UCSD-AML1 (cell line): ENCODE results near the gene SSNA1.

Source experiments
- DNase-seq: peaks from one replicate; lab custom pipeline; 2025; ENCODE audit not compliant: unreplicated experiment; lab: John Stamatoyannopoulos, UW

Gene SSNA1

DNA sequence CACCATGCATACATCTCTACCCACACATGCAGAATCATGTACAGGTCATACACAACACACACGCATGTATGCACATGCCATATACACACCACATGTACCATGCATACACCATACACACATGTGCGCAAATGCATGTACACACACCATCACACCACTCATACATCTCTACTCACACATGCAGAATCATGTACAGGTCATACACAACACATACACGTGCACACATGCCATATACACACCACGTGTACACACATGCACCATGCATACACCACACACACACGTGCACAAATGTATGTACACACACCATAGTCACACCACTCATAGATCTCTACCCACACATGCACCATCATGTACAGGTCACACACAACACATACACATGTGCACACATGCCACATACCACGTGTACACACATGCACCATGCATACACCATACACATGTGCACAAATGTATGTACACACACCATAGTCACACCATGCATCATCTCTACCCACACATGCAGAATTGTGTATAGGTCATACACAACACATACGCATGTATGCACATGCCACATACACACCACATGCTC, 35.6 kb upstream of the SSNA1 start:
- no peak for DNase-seq

DNA sequence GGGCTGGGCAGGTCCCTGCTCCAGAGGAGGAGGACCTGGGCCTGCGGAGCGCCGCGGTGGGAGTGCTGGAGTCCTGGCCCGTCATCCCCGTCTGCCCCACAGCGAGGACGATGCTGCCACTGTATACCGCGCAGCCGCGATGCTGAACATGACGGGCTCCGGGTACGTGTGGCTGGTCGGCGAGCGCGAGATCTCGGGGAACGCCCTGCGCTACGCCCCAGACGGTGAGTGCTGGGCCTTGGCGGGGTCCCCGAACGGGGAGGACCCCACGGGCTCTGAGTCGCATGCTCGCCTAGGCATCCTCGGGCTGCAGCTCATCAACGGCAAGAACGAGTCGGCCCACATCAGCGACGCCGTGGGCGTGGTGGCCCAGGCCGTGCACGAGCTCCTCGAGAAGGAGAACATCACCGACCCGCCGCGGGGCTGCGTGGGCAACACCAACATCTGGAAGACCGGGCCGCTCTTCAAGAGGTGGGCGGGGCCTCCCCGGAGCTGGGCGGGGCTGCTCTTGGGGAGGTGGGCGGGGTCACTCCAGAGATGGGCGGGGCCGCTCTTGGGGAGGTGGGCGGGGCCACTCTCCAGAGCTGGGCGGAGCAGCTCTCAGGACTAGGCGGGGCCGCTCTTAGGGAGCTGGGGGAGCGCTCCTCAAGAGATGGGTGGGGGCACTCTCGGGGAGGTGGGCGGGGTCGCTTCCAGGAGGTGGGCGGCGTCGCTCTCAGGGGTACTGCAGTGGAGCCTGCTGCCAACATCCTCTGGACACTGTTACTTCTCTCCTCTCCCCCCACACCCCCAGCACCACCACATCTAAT, 31.7 kb upstream of the SSNA1 start:
- DNase-seq, result no peak

DNA sequence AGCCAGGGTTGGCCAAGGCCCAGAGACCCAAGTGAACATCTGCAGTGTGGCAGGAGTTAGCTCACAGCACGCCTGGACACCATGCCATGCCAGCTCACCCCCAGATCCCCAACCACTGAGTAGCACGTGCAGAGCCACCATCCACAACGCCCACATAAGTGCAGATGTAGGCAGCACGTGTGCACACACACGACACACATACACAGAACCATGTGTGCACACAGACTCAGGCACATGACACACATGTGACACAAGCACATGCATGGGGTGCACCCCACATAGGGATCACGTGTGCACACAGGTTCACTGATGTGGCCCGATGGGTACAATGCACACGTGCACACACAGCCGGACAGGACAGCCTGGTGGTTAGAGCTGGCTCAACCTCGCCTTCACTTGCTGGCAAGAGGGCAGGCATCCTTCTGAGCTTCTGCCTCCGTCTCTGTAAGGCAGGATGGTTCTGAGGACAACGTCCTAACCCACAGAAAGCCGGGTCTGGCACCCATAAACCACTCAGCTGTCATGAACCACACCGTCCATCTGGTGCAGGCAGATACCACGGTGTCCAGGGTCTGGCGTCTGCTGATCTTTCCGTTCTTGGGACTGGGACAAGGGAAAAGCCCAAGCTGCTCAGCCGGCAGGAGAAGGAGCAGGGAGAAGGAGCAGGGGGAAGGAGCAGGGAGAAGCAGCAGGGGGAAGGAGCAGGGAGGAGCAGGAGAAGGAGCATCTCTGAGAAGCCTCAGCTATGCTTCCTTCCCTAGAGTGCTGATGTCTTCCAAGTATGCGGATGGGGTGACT, 30.7 kb upstream of the SSNA1 start:
- DNase-seq, result no peak

DNA sequence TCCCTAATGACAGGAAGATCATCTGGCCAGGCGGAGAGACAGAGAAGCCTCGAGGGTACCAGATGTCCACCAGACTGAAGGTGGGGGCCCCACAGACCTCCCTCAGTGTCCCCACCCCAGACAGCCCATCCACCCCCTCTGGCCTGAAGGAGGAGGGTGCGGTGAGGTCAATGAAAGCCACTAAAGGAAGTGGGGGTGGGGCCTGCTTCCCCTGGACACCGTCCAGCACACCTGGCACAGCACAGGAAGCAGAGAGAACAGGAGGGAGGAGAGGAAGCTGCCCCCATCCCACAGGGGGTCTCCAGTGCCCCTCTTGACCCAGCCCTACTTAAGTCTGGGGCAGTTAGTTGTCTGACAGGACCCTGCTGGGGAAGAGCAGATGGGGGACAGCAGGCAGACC, 29.9 kb upstream of the SSNA1 start:
- DNase-seq, result no peak

DNA sequence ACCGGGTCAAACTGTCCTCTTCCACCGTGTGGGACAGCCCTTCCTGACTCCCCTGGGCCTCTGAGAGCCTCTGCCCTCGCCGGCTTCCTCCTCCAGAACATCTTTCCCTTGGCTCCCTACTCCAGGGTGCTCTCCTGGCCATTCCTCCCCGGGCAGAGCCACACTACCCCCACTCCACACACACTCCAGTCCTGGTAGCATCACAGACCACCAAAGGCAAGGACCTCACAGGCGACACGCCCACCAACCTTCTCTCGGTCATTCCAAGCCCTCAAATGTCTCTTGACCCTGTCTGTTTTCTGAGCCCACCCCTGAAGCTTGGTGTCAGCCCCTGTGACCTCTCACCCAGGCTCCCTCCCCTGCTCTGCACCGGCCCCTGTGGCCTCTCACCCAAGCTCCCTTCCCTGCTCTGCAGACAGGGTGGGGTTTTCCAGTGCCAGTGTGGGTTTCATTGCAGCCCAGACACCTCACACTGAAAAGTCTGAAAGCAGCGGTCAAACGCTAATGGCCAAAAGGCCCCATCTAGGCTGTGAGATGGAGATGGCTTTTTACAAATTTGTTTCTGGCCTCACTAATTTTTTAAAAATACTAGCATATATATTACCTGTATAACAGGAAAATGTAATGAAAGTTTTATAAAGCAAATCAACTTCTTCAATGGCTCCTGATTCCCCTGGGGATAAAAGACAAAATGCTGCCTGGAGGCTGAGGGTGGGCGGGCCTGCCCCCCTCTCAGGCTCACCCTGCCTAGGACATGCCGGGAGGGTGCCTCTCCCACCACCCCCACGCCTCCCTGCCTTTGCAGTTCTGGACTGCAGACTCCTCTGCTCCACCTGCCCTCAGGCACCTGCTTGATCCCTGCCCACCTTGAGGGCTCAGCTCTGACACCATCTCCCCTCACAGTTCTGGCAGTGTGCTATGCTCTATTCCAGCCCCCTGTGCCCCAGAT, 29.1 kb upstream of the SSNA1 start:
- DNase-seq, result no peak

DNA sequence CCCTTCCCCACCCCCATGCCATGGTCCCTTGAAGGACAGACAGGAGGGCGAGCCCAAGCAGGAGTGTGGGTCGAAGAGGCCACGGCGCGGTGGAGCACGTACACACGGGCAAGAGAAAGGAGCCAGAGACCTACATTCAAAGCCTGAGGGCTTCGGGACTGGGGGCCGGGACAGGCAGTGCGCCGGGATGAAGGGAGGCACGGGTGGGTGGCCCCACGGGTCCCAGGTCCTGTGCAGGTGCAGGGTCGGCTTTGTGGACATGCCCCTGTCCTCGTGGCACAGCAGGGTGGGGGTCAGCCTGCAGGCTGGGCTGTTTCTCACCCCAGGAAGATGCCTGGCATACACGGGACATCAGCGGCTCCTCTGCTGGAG, 28.4 kb upstream of the SSNA1 start:
- no peak for DNase-seq

DNA sequence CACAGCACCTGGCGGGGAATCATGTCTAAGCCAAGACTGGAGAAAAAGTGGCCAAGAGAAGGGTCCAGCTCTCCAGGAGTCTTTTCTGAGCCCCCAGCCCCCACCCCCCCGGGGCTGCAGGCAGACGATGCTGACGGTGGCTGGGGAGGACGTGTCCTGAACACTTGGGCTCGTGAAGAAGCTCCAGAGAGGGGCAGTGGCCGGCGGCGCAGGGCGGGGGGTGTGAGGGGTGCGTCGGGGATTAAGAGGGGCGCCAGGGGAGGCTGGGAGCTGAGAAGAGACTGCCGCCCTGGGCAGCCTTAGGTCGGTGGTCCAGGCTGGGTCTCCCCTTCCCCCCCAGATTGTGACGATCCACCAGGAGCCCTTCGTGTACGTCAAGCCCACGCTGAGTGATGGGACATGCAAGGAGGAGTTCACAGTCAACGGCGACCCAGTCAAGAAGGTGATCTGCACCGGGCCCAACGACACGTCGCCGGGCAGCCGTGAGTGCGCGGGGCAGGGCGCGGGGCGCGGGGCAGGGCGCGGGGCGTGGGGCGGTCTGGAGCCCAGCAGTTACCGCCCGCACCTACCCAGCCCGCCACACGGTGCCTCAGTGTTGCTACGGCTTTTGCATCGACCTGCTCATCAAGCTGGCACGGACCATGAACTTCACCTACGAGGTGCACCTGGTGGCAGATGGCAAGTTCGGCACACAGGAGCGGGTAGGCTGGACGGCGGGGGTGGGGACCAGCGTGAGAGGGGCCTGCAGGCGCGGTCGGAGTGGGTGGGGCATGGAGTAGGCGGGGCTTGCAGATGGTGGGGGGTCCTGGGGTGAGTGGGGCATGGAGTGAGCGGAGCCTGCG, 27.5 kb upstream of the SSNA1 start:
- no peak for DNase-seq

DNA sequence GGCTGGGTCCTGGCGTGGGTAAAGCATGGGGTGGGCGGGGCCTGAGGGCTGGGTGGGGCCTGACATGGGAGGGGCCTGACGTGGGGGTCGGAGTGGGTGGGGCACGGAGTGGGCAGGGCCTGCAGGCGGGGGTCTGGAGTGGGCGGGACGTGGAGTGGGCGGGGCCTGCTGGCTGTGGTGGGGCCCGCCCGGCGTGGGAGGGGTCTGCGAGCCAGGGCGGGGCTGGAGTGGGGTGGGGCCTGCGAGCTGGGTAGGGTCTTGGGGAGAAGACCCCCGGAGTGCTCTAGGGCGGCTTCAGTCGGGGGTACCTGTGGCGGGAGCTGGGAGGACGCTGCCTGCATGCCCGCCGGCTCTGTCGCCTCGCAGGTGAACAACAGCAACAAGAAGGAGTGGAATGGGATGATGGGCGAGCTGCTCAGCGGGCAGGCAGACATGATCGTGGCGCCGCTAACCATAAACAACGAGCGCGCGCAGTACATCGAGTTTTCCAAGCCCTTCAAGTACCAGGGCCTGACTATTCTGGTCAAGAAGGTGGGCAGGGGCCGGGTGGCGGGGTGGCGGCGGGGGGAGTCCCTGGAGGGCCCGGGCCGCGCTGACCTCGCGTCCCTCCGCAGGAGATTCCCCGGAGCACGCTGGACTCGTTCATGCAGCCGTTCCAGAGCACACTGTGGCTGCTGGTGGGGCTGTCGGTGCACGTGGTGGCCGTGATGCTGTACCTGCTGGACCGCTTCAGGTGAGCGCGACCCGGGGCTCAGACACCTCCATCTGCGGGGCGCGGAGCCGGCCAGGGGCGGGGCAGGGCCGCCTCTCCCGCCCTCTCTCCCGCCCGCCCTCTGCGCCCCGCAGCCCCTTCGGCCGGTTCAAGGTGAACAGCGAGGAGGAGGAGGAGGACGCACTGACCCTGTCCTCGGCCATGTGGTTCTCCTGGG, 26.7 kb upstream of the SSNA1 start:
- no peak for DNase-seq

DNA sequence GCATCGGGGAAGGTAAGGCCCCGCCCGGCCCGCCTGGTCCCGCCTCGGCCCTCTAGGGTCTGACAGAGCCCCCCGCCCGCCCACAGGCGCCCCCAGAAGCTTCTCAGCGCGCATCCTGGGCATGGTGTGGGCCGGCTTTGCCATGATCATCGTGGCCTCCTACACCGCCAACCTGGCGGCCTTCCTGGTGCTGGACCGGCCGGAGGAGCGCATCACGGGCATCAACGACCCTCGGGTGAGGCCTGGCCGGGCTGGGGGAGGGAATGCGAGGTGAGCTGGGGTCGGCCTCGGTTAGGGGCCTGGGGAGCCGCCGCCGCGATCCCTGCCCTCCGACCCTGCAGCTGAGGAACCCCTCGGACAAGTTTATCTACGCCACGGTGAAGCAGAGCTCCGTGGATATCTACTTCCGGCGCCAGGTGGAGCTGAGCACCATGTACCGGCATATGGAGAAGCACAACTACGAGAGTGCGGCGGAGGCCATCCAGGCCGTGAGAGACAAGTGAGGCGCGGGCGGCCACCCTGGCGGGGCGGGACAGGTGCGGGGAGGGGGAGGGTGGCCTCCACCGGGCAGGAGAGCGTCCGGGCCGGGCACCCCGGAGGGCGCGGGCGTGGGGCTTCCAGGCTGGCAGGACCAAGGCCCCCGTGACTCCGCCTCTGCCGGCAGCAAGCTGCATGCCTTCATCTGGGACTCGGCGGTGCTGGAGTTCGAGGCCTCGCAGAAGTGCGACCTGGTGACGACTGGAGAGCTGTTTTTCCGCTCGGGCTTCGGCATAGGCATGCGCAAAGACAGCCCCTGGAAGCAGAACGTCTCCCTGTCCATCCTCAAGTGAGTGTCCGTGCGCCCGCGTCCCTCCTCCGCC, 25.7 kb upstream of the SSNA1 start:
- no peak for DNase-seq

DNA sequence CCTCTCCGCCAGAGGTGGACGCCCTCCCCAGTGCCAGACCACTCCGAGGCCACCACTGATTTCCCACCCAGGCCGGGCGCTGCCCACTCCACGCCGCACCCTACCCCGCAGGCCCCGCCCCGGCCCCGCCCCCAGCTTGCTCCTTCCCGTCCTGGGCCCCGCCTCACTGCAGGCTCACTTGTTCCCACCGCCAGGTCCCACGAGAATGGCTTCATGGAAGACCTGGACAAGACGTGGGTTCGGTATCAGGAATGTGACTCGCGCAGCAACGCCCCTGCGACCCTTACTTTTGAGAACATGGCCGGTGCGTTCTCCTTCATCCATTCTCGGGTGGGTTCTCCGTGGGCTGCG, 25.1 kb upstream of the SSNA1 start:
- DNase-seq, result no peak

DNA sequence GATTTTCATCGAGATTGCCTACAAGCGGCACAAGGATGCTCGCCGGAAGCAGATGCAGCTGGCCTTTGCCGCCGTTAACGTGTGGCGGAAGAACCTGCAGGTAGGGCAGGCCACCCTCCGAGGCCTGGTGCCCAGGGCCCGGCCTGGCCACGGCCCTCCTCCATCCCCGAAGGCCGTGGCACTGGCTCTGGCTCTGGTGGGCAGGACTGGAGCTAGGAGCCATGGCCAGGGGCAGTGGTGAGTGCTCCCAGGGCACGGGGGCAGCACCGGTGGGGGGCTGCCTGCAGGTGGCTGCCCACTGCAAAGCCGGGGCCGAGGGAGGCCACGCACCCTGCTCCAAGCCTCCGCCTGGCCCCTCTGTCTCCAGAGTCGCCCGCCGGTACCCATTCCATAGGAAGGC, 24.7 kb upstream of the SSNA1 start:
- no peak for DNase-seq

DNA sequence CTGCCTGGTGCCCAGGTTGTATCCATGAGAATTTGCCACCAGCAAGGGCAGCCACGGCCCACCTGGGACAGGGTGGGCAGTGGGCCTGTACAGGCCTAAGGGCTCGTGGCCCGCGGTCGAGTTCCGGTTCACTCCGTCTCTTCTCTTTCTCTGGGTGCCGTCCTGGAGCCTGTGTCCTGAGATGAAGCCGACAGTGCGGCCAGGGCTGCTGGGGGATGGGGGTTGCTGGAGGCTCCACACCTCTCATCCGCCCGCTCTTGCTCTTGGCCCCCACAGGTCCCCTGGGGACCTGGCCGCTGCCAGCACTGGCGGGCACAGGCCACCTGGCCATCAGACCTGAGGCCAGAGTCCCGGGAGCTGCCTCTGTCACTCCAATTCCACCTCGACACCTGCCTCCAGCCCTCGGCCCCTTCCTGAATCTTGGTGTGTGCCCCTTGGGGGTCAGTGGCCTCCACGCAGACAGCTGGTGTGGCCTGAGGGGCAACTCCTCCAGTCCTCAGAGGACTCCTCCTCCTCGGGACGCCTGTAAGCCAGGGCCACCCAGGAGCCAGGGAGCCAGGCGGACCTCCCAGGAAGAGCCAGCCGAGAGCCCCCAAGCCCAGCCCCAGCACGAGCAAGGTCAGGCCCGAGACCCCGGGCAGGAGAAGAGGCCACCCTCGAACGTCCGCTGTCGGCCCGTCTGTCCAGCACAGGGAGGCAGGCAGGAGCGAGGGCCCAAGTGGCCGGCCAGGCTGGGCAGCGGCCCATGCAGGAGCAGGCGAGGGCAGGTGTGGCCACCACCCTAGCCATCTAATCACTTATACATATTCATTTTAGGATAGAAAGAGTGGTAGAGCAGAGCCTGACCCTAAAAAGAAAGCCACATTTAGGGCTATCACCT, 23.9 kb upstream of the SSNA1 start:
- no peak for DNase-seq

DNA sequence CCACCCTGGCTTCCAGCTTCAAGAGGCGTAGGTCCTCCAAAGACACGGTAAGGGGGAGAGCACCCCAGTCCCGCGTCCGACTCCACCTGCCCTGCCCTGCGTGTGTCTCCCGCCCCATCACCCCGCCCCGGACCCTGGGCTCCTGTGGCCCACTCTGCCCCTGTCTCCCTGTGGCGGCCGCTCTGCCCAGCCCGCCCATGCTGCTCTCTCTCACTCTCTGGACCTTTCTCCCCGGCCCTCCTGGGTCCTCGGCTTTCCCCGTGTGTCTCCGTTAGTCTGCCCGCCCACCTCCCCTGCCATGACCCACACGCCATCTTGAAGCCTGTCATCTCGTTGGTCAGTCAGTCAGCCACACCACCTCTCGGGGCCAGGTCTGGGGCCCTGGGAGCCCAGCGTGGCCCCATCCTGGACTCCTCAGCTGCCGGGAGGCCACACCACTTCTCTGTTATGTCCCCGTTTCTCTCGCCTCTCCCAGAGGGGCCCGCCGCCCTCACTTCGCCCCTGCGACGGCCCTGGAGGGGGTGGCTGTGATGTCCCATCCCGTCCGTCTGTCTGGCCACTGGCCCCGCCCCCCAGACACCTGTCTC, 23.1 kb upstream of the SSNA1 start:
- DNase-seq, result no peak

DNA sequence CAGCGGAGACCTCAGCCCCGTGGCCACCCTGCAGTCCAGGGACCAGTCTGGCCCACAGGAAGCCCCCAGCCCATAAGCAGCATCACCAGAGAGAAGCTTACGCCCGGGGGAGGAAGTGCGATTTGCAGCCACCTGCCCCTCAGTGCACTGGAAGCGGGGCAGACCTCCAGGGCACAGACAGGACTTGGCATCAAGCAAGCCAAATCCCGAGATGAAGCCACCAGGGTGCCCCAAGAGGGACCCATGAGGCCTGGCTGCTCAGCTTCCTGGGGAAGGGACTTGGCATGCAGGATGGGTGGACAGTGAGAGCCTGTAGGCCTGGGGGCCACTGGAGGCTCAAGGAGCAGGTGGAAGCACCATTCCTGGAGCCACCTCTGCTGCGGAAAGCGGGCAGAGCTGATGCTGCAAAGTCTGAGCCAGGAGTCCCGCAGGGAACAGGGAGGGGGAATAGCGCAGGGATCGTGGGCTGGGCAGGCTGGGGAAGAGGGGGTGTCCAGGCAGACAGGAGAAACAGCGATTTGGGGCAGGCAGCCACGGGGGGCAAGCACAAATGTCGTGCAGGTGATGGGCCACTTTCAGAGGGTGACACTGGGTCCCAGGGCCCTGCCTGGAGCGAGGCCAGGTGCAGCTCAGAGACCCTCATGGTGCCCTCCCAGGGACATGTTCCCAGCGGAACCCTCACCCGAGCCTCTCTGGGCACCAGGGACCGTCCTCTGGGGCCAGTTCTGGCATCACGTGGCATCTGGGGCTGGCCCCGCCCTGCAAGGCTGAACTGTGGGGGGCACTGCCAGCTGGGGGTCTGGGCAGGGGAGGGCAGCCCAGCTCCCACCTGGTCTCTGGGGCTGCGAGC, 21.9 kb upstream of the SSNA1 start:
- DNase-seq, result no peak

DNA sequence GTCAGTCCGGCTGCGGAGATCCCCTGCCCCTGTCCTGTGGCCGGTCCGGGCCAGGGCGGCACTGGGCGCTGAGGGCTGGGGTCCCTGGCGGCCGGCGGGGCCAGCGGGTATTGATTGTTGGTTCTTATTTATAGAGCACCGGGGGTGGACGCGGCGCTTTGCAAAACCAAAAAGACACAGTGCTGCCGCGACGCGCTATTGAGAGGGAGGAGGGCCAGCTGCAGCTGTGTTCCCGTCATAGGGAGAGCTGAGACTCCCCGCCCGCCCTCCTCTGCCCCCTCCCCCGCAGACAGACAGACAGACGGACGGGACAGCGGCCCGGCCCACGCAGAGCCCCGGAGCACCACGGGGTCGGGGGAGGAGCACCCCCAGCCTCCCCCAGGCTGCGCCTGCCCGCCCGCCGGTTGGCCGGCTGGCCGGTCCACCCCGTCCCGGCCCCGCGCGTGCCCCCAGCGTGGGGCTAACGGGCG, 21.2 kb upstream of the SSNA1 start:
- no peak for DNase-seq
